Keratinocyte (primary cell): ENCODE results near the gene NR0B1. TPM values are rescaled to one million over a fixed set of nuclear protein-coding genes. Genes with fewer than 3 reads are reported as not detected.

ENCODE experiments used
- DNase-seq: peaks from one replicate; pipeline ENCODE4 v3.0.0-alpha.2; 2011; ENCODE audit warnings: low read depth, missing footprints, low spot score
- FAIRE-seq: peaks from 2 replicates; lab custom pipeline; 2011; peaks lifted over from hg19 to GRCh38; lab: Jason Lieb, UNC
- H2AFZ ChIP-seq: 2 replicates; pipeline ENCODE4 v1.6.0; 2012; ENCODE audit warnings: low read length, control low read depth, inconsistent platforms; ENCODE audit not compliant: control insufficient read depth
- H3K27ac ChIP-seq: 2 replicates; pipeline ENCODE4 v1.5.1; 2011; ENCODE audit warnings: low read length; ENCODE audit not compliant: control insufficient read depth, insufficient read depth
- H3K27me3 ChIP-seq: 3 replicates; pipeline ENCODE4 v1.6.0; 2011; ENCODE audit warnings: low read length; ENCODE audit not compliant: control insufficient read depth, insufficient read depth; ENCODE audit errors: extremely low read depth
- H3K36me3 ChIP-seq, 2 experiments: 2 replicates in 1 of 2; 3 replicates in 1 of 2; pipeline ENCODE4 v1.5.1; 2011; ENCODE audit warnings: low read length in 2 of 2, mild to moderate bottlenecking in 1 of 2; ENCODE audit not compliant: control insufficient read depth in 2 of 2, insufficient read depth in 2 of 2; ENCODE audit errors: extremely low read depth in 1 of 2
- H3K4me1 ChIP-seq: 3 replicates; pipeline ENCODE4 v1.5.1; 2011; ENCODE audit warnings: low read length; ENCODE audit not compliant: control insufficient read depth, insufficient read depth; ENCODE audit errors: extremely low read depth
- H3K4me2 ChIP-seq: 3 replicates; pipeline ENCODE4 v1.6.0; 2011; ENCODE audit warnings: low read depth, low read length; ENCODE audit not compliant: control insufficient read depth, insufficient read depth; ENCODE audit errors: extremely low read depth
- H3K4me3 ChIP-seq, 3 experiments: fragments of 200-600 bp in 1 of 3; sonication (generic) in 1 of 3; 2 replicates in 2 of 3; 3 replicates in 1 of 3; pipeline ENCODE4 v1.5.1; 2011 to 2016; ENCODE audit warnings: low read length in 3 of 3, mild to moderate bottlenecking in 3 of 3, control low read depth in 2 of 3, inconsistent platforms in 1 of 3, low read depth in 1 of 3, mixed read lengths in 1 of 3, mixed run types in 1 of 3, moderate library complexity in 1 of 3; ENCODE audit not compliant: control insufficient read depth in 2 of 3, insufficient read depth in 2 of 3; ENCODE audit errors: extremely low read depth in 1 of 3
- H3K79me2 ChIP-seq: 2 replicates; pipeline ENCODE4 v1.6.0; 2012; ENCODE audit warnings: low read length; ENCODE audit not compliant: control insufficient read depth, insufficient read depth
- H3K9ac ChIP-seq: 3 replicates; pipeline ENCODE4 v1.6.0; 2011; ENCODE audit warnings: low read length; ENCODE audit not compliant: control insufficient read depth, insufficient read depth; ENCODE audit errors: extremely low read depth
- H3K9me1 ChIP-seq: 3 replicates; pipeline ENCODE4 v1.6.0; 2011; ENCODE audit warnings: low read length; ENCODE audit not compliant: control insufficient read depth, insufficient read depth; ENCODE audit errors: extremely low read depth
- H3K9me3 ChIP-seq: 2 replicates; pipeline ENCODE4 v1.5.1; 2012; ENCODE audit warnings: low read depth, low read length; ENCODE audit not compliant: control insufficient read depth
- H4K20me1 ChIP-seq: 3 replicates; pipeline ENCODE4 v1.6.0; 2011; ENCODE audit warnings: low read length; ENCODE audit not compliant: control insufficient read depth, insufficient read depth; ENCODE audit errors: extremely low read depth
- CTCF ChIP-seq, 3 experiments: IDR thresholded peaks in 1 of 3; conservative IDR thresholded peaks in 1 of 3; optimal IDR thresholded peaks in 1 of 3; 2 replicates in 2 of 3; 3 replicates in 1 of 3; pipeline versions ENCODE3 to v1.5.1; 2011; ENCODE audit warnings: low read length in 3 of 3, mild to moderate bottlenecking in 3 of 3, moderate library complexity in 2 of 3, control low read depth in 1 of 3, inconsistent platforms in 1 of 3; ENCODE audit not compliant: insufficient read depth in 2 of 3; ENCODE audit errors: extremely low read depth in 1 of 3
- EZH2 ChIP-seq: IDR thresholded peaks from one replicate; pipeline ENCODE4 v1.6.1; 2012; ENCODE audit warnings: inconsistent platforms, mild to moderate bottlenecking, low read length, moderate library complexity
- dilution Hi-C: fragments of 300-500 bp; cut with MboI; formaldehyde crosslinking; loops from one replicate; pipeline ENCODE4 v1.7.0; 2020; ENCODE audit warnings: low sequenced_read_pairs; ENCODE audit not compliant: extremely low pct_ligation_motif_present
- polyA plus RNA-seq, 5 experiments: library from polyadenylated mRNA; depleted of rRNA in 3 of 5; stranded (reverse) in 3 of 5; stranded (forward) in 1 of 5; unstranded in 1 of 5; fragments of >200 nt; gene quantifications; 1 replicate in 1 of 5; 2 replicates in 3 of 5; 3 replicates in 1 of 5; pipeline versions ENCODE4 v1.2.1 to v1.2.3, GENCODE V29; 2011 to 2012; ENCODE audit warnings: missing spikeins in 2 of 5, low read depth in 1 of 5, low replicate concordance in 1 of 5

Gene NR0B1
- polyA plus RNA-seq, 1 donor (not counting 4 experiments of a cell fraction or from before 2014, with no cell fraction given), result not detected

GRCh38 chrX:30310429-30311206 is 1.4 kb upstream of the NR0B1 start:
- Histone ChIP-seq H3K9me3 (no peaks in the 10 kb centered on the region), H3K27me3 (peaks cover 19% of the 10 kb centered on the region), H3K36me3 (no peaks in the 10 kb centered on the region), H3K4me3 (no peak overlapping the region), H3K27ac (no peak overlapping the region), H3K9ac (no peak overlapping the region), H2AFZ (no peak overlapping the region), H3K4me1 (no peaks in the 10 kb centered on the region), H4K20me1 (no peaks in the 10 kb centered on the region), H3K9me1 (no peaks in the 10 kb centered on the region), H3K79me2 (no peaks in the 10 kb centered on the region), H3K4me2 (no peak overlapping the region)
- dilution Hi-C loops, result no loop called here
- FAIRE-seq (no peak), DNase-seq (no peak)
- no peak for TF ChIP-seq CTCF (optimal IDR thresholded peaks at IDR 0.05 in 1 of 3, IDR thresholded peaks at IDR 0.05 in 1 of 3, conservative IDR thresholded peaks at IDR 0.05 in 1 of 3; ENCODE audit: extremely low read depth in 1 of 3, insufficient read depth in 2 of 3, low read length in 3 of 3)
- no peak for TF ChIP-seq EZH2

- Histone ChIP-seq H4K20me1 (no peaks in the 10 kb centered on the region), H3K9me3 (no peaks in the 10 kb centered on the region), H3K79me2 (no peaks in the 10 kb centered on the region), H3K4me3 (no peak overlapping the region), H3K9me1 (no peaks in the 10 kb centered on the region), H2AFZ (no peak overlapping the region), H3K27me3 (peaks cover 19% of the 10 kb centered on the region), H3K9ac (no peak overlapping the region), H3K27ac (no peak overlapping the region), H3K36me3 (no peaks in the 10 kb centered on the region), H3K4me1 (no peaks in the 10 kb centered on the region), H3K4me2 (no peak overlapping the region)
- no peak for FAIRE-seq
- peak in 2 of 3 experiments; percentile 18 to 23 for TF ChIP-seq CTCF (optimal IDR thresholded peaks at IDR 0.05 in 1 of 3, IDR thresholded peaks at IDR 0.05 in 1 of 3, conservative IDR thresholded peaks at IDR 0.05 in 1 of 3; ENCODE audit: extremely low read depth in 1 of 3, insufficient read depth in 2 of 3, low read length in 3 of 3)
- TF ChIP-seq EZH2, result peak; percentile 47
- DNase-seq, result no peak
- dilution Hi-C loops, result no loop called here
Observed at GRCh38 chrX:30308263-30309138, 689 bp downstream of the NR0B1 start.
